KOPT-K1 (cell line): ENCODE measurements around the gene LIPE.
"Not testable (repeated sequence)": the region's sequence is repeated elsewhere in the genome, so short reads cannot be mapped to it uniquely, and the experiment has no call there.

Experiments
- H3K27ac ChIP-seq: fragments of 200-600 bp; sonication (generic); 2 replicates; pipeline ENCODE4 v1.5.1; 2016; ENCODE audit warnings: antibody characterized with exemption, mild to moderate bottlenecking, low read depth, low read length; ENCODE audit not compliant: poor library complexity, severe bottlenecking
- H3K36me3 ChIP-seq: fragments of 200-600 bp; sonication (generic); 2 replicates; pipeline ENCODE4 v1.5.1; 2017; ENCODE audit warnings: antibody characterized with exemption, mild to moderate bottlenecking, low read length, moderate library complexity; ENCODE audit not compliant: insufficient read depth
- H3K9me3 ChIP-seq: fragments of 200-600 bp; sonication (generic); 2 replicates; pipeline ENCODE4 v1.5.1; 2017; ENCODE audit warnings: antibody characterized with exemption, low read length, mild to moderate bottlenecking; ENCODE audit not compliant: insufficient read depth, poor library complexity, severe bottlenecking

Gene LIPE

GRCh38 chr19:42455621-42456081, 28.5 kb upstream of the LIPE start:
- no peaks in the 10 kb centered on the region for H3K9me3 ChIP-seq
- H3K36me3 ChIP-seq, result no peaks in the 10 kb centered on the region
- H3K27ac ChIP-seq, result no peak overlapping the region

DNA sequence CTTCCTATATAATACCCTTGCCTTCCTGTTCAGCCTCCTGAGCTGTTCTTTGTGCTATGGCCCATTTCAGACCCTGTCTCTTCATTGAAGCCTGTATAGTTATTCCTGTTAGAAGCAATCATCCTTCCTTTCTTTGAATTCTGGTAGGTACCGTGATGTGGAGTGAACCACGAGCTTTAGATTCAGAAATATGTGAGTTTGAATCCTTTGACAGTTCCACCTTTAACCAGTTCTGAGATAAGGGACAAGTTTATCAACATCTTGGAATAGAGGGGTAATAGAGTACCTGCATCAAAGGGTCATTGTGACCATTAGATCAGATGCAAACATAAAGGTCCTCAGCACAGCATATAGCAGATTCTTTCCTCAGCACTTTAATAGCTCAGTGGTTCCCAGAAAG, 27.9 kb upstream of the LIPE start:
- Histone ChIP-seq H3K27ac (no peak overlapping the region), H3K9me3 (no peaks in the 10 kb centered on the region), H3K36me3 (no peaks in the 10 kb centered on the region)

DNA sequence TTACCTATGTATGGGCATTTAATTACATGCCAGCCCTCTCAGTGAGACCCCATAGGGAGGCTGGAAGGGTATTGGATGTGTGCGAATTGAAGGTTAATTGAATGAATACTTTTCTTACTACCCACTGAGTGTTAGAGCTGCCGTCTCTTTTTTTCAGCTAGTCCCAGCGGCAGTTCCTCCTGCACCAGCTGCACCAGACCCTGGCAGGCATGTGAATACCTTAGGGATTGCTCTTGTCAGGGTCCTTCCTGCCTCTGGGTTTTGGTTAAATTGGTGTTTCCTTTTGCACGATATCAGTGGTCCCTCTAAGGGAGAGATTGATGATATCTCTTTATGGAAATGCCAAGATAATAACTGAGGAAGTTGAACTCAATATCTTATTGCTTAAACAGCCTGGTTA, 25.4 kb upstream of the LIPE start:
- Histone ChIP-seq H3K9me3 (no peaks in the 10 kb centered on the region), H3K27ac (no peak overlapping the region), H3K36me3 (no peaks in the 10 kb centered on the region)

DNA sequence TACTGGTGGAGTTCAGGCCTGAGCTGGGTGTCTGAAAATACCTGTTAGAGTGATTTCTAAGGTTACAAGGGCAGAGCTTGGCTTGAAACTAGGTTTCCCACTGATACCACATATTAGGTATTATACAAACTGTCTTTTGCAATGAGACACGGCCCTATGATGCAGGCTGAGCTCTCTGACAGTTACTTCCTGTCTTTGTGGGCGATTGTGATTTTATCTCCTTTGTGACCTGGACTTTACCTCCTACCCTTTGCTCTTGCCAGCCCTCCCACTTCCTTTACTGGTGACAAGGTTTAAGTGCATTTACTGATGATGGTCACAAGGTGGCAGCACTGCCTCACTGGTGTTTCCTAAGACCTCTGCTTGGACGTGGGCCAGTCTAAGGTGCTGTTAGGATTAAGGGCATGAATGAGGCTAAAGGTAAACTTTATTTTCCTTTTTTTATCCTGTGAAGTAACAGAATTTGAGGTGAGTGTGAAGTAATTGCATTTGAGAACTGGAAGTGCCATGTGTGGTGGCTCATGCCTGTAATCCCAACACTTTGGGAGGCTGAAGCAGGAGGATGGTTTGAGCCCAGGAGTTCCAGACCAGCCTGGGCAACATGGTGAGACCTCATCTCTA, 23.2 kb upstream of the LIPE start:
- Histone ChIP-seq H3K27ac (no peak overlapping the region), H3K36me3 (no peaks in the 10 kb centered on the region), H3K9me3 (no peaks in the 10 kb centered on the region)

DNA sequence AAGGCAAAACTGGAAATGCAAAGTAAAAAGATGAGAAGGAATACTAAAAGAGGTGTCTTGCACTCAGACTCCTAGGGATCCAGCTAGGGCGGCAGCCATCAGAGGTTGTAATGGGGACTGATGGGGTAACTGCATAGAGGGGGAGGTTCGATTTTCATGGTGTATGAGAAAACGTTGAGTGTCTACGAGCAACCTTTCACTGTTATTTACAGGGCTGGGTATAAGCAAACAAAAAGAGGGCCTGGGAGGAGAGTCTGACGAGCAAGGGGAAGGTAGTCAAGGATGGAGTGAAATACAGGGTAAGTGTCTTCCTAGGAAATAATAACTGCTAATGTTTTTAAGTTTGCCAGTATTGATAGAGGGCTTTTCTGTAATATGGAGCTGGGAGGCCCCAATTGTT, 21.1 kb upstream of the LIPE start:
- H3K27ac ChIP-seq, H3K9me3 ChIP-seq, H3K36me3 ChIP-seq: not testable (repeated sequence)

DNA sequence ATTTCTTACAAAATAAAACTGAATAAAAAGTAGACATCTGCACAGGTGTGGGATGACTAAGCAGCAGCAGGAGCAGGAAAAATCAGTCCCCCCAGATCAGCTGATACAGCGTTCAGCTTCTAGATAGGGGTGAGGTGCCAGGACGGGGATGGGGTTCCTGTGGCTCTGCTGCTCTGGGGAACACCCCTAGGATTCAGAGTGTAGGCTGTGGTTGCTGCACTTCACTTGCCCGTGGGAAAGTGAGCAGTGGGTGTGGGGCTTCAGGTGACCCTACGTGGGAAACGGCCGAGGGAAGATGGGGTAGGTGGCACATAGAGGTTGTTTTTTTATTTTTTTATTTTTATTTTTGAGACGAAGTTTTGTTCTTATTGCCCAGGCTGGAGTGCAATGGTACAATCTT, 18.8 kb upstream of the LIPE start:
- no peaks in the 10 kb centered on the region for H3K36me3 ChIP-seq
- H3K9me3 ChIP-seq, result no peaks in the 10 kb centered on the region
- H3K27ac ChIP-seq, result no peak overlapping the region

- Histone ChIP-seq H3K36me3 (no peaks in the 10 kb centered on the region), H3K27ac (no peak overlapping the region), H3K9me3 (no peaks in the 10 kb centered on the region)
Measured at GRCh38 chr19:42443944-42444398, 16.8 kb upstream of the LIPE start.

GRCh38 chr19:42442833-42443232, 15.6 kb upstream of the LIPE start, which contains the start of gene CXCL17:
Gene CXCL17, minus strand, starts transcription at chr19:42442946. Its CDS starts 114 bp downstream, at chr19:42442832.
- Histone ChIP-seq H3K36me3 (no peaks in the 10 kb centered on the region), H3K27ac (no peak within 1 kb of the TSS), H3K9me3 (no peaks in the 10 kb centered on the region)

GRCh38 chr19:42441049-42441445, 13.9 kb upstream of the LIPE start:
- H3K36me3 ChIP-seq, result no peaks in the 10 kb centered on the region
- no peaks in the 10 kb centered on the region for H3K9me3 ChIP-seq
- H3K27ac ChIP-seq, result no peak overlapping the region

DNA sequence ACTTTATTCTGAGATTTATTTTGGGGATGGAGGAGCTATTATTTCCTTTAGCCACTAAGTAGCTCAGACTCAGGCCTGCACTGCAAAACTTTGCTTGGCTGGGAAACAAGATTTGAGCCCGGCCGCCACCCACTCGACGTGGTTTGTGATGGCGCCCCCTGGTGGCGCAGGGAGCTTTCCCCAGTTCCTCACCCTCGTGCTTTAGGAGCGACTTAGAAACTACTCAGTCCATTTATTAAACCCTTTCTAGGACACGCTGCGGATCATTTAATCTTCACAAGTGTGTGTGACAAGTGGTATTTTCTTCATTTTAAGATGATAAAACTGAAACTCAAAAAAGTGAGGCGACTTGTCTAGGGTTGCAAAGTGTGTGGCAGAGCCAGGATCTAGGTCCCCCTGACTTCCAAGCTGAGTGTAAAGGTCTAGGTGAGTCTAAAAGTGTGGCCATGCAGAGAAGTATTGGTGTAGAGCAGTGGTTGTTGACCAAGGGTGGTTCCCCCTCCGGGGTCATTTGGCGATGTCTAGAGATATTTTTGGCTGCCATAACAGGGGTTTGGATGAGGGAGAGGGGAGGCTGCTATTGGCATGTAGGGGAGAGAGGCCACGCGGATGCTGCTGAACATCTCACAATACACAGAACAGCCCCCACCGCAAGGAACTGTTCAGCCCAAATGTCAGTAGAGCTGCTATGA, 13.3 kb upstream of the LIPE start:
- Histone ChIP-seq H3K27ac (no peak overlapping the region), H3K9me3 (no peaks in the 10 kb centered on the region), H3K36me3 (no peaks in the 10 kb centered on the region)

DNA sequence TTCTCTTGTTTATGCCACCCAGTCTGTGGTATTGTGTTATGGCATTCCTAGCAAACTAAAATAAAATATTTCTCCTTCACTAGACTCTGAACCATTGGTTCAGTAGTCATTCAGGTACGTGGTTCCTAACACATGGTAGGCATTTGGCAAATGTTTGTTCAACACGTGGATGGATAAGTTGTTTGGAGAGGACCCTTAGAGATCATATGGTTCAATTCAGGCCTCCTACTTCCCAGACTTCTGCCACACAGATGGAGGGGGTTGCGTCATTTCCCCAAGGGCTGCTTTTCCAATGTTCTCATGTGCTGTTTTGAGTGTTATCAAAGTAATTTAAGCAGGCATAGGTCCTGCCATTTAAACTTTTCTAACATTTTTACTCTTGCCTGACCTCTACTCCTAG, 8.8 kb upstream of the LIPE start:
- H3K9me3 ChIP-seq, result no peaks in the 10 kb centered on the region
- no peak overlapping the region for H3K27ac ChIP-seq
- no peaks in the 10 kb centered on the region for H3K36me3 ChIP-seq

GRCh38 chr19:42435316-42435715, 8.1 kb upstream of the LIPE start:
- Histone ChIP-seq H3K9me3 (no peaks in the 10 kb centered on the region), H3K36me3 (no peaks in the 10 kb centered on the region), H3K27ac (no peak overlapping the region)

GRCh38 chr19:42433503-42434260, 6.5 kb upstream of the LIPE start:
- Histone ChIP-seq H3K36me3 (no peaks in the 10 kb centered on the region), H3K9me3 (no peaks in the 10 kb centered on the region), H3K27ac (no peak overlapping the region)

GRCh38 chr19:42431486-42431885, 4.3 kb upstream of the LIPE start:
- Histone ChIP-seq H3K27ac (no peak overlapping the region), H3K36me3 (no peaks in the 10 kb centered on the region), H3K9me3 (no peaks in the 10 kb centered on the region)

- H3K36me3 ChIP-seq, result no peaks in the 10 kb centered on the region
- no peak overlapping the region for H3K27ac ChIP-seq
- no peaks in the 10 kb centered on the region for H3K9me3 ChIP-seq
Measured at GRCh38 chr19:42428676-42429075, 1.5 kb upstream of the LIPE start.
